K562 (cell line): Measurements from ENCODE around the gene RPTOR. TPM values are rescaled to one million over a fixed set of nuclear protein-coding genes. Genes with fewer than 3 reads are reported as not detected.

Source experiments
- STAG1 ChIP-seq: sonication (generic); formaldehyde crosslinking; IDR thresholded peaks from 2 replicates; pipeline ENCODE4 v1.5.0; 2020; ENCODE audit warnings: missing genetic modification reagents, borderline replicate concordance
- polyA plus RNA-seq, 8 experiments: library from polyadenylated mRNA; depleted of rRNA in 4 of 8; stranded (reverse) in 5 of 8; unstranded in 3 of 8; fragments of >200 nt; fragmentation: Nextera tagmentation in 2 of 8; fragmentation: Illumina TruSeq in 1 of 8; extraction: Ambion mirVana in 2 of 8; extraction: Trizol in 1 of 8; gene quantifications; 2 replicates each; pipeline versions ENCODE4 v1.2.1 to v1.2.3, GENCODE V29; 2011 to 2014; ENCODE audit warnings: inconsistent platforms in 1 of 8, missing spikeins in 1 of 8
- total RNA-seq, 7 experiments: library from RNA; depleted of rRNA in 6 of 7; stranded (reverse); fragments of >200 nt in 6 of 7; fragmentation: Illumina TruSeq in 2 of 7; extraction: Trizol in 2 of 7; gene quantifications; 2 replicates each; pipeline versions ENCODE4 v1.2.1 to v1.2.3, GENCODE V29; 2011 to 2021; ENCODE audit warnings: low replicate concordance in 1 of 7
- TF ChIP-seq, protein P1 (sequence below), 2 experiments: fragments of 450-650 bp; formaldehyde crosslinking in 1 of 2; IDR thresholded peaks; 2 replicates each; pipeline versions ENCODE4 v1.4.0 to v1.6.1; 2014 to 2020; ENCODE audit warnings: mild to moderate bottlenecking in 2 of 2, borderline replicate concordance in 1 of 2, low read depth in 1 of 2

The RPTOR gene
- total and polyA plus RNA-seq, 9 of the 15 experiments (the other 6 are each of a cell fraction or from before 2014, with no cell fraction given), result 0.24 to 54.1 (median 10.2) TPM

- TF ChIP-seq, protein P1, sequence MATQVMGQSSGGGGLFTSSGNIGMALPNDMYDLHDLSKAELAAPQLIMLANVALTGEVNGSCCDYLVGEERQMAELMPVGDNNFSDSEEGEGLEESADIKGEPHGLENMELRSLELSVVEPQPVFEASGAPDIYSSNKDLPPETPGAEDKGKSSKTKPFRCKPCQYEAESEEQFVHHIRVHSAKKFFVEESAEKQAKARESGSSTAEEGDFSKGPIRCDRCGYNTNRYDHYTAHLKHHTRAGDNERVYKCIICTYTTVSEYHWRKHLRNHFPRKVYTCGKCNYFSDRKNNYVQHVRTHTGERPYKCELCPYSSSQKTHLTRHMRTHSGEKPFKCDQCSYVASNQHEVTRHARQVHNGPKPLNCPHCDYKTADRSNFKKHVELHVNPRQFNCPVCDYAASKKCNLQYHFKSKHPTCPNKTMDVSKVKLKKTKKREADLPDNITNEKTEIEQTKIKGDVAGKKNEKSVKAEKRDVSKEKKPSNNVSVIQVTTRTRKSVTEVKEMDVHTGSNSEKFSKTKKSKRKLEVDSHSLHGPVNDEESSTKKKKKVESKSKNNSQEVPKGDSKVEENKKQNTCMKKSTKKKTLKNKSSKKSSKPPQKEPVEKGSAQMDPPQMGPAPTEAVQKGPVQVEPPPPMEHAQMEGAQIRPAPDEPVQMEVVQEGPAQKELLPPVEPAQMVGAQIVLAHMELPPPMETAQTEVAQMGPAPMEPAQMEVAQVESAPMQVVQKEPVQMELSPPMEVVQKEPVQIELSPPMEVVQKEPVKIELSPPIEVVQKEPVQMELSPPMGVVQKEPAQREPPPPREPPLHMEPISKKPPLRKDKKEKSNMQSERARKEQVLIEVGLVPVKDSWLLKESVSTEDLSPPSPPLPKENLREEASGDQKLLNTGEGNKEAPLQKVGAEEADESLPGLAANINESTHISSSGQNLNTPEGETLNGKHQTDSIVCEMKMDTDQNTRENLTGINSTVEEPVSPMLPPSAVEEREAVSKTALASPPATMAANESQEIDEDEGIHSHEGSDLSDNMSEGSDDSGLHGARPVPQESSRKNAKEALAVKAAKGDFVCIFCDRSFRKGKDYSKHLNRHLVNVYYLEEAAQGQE (IDR thresholded peaks at IDR 0.05; ENCODE audit: borderline replicate concordance), result peak; percentile 22; the same call in 1 of the 2 replicates
- TF ChIP-seq, protein P1 (CRISPR knock-in tag; IDR thresholded peaks at IDR 0.05; ENCODE audit: low read depth), result no peak
- peak; percentile 67; the same call in 1 of the 2 replicates for TF ChIP-seq STAG1 (CRISPR knock-in tag)
Measured at GRCh38 chr17:80970044-80970761, 425.6 kb downstream of the RPTOR start (continued).
